Retina (tissue), 1 donor: Measurements from ENCODE around the gene PIGL.
"Not testable (repeated sequence)": the region's sequence is repeated elsewhere in the genome, so short reads cannot be mapped to it uniquely, and the experiment has no call there.

Experiments used
- DNase-seq: peaks from one replicate; pipeline ENCODE4 v3.0.0-alpha.2; 2016

PIGL gene

DNA sequence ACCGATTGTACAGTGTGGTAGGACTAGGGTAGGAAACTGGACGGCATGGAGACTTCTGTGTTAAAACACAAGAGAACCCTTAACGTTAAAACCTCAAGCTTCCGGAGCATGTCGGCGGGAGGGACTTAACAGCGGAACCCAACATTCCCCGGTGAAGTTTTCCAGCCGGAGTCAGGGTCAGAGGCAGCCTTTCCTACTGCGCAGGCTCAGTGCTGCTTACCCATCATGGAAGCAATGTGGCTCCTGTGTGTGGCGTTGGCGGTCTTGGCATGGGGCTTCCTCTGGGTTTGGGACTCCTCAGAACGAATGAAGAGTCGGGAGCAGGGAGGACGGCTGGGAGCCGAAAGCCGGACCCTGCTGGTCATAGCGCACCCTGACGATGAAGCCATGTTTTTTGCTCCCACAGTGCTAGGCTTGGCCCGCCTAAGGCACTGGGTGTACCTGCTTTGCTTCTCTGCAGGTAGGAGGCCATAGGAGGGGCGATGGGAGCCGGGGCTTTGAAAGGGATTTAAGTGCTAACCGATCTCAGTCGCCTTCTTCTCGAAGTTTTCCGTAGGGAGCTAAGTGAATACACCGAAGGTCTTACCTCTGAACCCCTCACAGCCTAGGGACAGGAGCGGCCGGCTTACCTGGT, at the start of gene PIGL:
Gene PIGL, plus strand, starts transcription at position 209 of the 634 bp plus-strand sequence. Its CDS starts 17 bp downstream, at position 226.
- peak; percentile 90 for DNase-seq

DNA sequence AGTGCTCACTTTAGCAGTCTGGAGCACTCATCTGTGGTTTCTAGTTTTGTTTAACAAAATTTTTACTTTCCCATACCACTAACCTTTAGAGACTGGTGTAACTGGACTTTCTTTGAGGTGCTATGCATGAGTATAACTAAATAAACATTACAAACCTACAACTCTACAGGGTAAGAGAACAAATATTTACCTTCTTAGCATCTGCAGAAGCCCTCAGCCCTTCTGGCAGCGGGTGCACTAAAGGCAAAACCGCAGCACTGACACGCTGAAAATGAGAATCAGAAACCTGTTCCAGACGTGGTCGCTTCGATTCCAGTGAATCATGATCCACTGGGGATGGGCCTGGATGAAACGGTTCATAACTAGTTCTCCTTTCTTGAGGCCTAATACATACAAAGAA, 45.4 kb upstream of the PIGL start:
- DNase-seq: no peak

DNA sequence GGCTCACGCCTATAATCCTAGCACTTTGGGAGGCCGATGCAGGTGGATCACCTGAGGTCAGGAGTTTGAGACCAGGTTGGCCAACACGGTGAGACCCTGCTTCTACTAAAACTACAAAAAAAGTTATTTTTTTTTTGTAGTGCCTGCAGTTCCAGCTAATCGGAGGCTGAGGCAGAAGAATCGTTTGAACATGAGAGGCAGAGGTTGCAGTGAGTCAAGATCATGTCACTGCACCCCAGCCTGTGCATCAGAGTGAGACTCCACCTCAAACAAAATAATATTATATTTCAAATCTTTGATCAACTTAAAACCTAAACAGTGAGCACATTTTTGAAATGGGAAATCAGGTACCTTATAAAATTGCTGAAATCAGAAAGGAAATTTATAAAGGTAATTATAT, 38.2 kb upstream of the PIGL start:
- no peak for DNase-seq

DNA sequence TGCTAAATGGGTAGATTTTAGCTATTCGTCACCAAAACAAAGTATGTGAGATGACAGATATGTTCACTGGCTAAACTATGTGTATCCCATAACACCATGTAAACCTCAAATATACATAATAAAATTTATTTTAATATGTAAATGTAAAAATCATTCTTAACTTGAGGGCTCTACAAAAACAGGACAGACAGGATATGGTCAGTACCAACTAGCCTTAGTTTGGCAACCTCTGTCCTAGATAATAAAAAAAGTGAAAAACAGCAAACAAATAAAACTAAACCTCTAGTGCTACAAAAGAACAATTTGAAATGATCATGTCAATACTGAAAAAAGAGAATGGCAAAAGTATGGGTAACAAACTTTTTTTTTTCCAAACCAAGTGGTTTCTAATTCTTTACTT, 35.4 kb upstream of the PIGL start:
- DNase-seq: no peak

- no peak for DNase-seq
Measured at GRCh38 chr17:16187642-16188041, 29.4 kb upstream of the PIGL start.

DNA sequence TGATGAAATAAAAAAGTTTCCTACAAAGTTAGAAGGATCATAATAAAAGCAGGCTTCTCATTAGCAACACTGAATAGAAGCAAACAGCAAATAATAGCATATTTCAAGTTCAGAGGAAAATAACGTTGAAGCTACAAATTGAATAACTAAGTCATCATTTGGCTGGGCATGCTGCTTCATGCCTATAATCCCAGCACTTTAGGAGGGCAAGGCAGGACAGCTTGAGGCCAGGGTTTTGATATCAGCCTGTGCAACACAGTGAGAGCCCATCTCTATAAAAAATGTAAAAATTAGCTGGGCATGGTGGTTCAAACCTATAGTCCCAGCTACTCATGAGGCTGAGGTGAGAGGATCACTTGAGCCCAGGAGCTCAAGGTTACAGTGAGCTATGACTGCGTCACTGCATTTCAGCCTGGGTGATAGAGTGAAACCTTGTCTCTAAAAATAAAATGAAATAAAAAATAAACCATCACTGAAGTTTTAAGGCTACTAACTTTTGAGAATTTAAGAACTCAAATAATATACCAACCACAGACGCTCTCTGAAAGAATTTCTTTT, 27.1 kb upstream of the PIGL start:
- DNase-seq: no peak

GRCh38 chr17:16190703-16191360, 26.2 kb upstream of the PIGL start:
- no peak for DNase-seq

DNA sequence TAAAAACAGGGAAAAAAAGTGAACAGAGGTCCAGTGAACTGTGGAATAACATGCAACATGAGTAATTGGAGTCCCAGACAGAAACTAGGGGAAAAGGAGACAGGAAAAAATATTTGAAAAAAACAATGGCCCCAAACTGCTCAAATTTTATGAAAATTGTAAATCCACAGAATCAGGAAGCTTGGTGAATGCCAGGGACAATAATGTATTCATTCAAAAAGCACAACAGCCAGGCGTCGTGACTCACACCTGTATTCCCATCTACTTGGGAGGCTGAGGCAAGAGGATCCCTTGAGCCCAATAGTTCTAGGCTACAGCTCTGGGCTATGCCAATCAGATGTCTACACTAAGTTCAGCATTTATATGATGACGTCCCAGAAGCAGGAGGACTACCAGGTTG, 25.4 kb upstream of the PIGL start:
- DNase-seq: no peak

DNA sequence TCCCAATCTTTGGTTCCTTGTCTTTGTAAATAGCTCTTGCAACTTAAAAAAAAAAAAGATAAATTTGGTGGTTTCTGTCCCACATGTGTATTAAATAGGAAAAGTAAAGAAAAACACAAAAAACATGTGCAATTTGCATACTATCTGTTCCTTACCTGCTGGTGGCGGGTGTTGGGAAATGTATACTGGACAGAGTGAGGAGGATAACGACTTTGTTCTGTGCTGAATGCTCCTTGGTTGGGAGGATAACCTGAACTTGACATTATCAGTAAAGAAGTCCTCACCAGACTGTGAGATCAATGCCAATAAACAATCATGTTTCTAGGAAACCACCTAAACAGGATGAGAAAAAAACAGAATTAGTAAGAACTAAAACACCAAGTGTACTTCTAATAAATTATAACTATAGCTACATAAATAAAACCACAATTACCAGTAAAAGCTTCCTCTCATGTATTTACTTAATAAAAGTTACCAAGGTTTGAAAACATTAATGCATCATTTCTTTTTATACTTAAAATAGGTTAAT, 22.6 kb upstream of the PIGL start:
- not testable (repeated sequence) for DNase-seq

DNA sequence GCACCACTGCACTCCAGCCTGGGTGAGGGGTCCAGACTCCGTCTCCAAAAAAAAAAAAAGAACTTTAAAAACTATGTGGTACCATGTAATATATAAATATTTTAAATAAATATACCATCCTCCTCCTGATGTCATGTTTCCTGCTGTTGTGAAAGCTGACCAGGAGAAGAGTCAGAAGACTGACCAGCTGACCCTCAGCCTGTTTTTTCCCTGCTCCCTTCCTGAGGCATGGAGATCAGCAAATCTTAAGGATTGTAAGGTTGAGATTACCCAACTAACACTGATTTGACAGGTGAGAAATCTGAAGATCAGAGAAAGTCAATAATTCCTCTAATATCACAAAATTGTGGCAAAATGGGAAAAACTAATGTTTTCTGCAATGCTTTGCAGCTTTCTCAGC, 19.7 kb upstream of the PIGL start:
- no peak for DNase-seq

- no peak for DNase-seq
Measured at GRCh38 chr17:16199093-16199492, 17.9 kb upstream of the PIGL start.

DNA sequence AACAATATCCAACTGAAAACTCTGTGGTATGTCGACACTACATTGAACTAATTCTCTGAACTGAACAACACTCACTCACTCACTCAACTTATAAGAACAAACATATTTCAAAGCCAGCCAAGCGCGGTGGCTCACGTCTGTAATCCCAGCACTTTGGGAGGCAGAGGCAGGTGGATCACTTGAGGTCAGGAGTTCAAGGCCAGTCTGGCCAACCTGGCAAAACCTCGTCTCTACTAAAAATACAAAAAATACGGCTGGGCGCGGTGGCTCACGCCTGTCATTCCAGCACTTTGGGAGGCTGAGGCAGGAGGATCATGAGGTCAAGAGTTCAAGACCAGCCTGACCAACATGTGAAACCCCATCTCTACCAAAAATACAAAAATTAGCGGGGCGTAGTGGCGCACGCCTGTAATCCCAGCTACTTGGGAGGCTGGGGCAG, 15.3 kb upstream of the PIGL start:
- DNase-seq: not testable (repeated sequence)

- not testable (repeated sequence) for DNase-seq
Measured at GRCh38 chr17:16202554-16203500, 14.2 kb upstream of the PIGL start.

DNA sequence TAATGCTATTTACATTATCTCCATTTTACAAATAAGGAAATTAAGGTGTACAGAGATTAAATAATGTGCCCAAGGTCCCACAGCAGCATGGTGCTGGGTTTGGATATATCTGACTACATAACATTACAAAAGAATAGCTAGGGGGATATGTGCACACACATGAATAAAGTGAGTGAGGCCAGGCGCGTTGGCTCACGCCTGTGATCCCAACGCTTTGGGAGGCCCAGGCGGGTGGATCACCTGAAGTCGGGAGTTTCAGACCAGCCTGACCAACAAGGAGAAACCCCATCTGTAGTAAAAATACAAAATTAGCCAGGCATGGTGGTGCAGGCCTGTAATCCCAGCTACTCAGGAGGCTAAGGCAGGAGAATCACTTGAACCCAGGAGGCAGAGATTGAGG, 12.2 kb upstream of the PIGL start:
- not testable (repeated sequence) for DNase-seq

- DNase-seq: no peak
Measured at GRCh38 chr17:16211590-16211989, 5.4 kb upstream of the PIGL start.

DNA sequence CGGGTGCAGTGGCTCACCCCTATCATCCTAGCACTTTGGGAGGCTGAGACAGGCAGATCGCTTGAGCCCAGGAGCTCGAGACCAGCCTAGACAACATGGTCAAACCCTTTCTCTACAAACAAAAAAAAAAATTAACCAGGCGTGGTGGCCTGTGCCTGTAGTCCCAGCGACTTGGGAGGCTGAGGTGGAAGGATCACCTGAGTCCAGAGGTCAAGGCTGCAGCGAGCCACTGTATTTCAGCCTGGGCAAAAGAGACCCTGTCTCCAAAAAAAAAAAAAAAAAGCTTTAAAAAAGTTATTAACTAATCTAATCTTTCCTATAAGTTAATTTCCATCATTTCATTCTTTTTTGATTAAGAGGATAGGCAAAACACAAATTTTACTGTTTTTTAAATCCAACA, 4.2 kb upstream of the PIGL start:
- DNase-seq: no peak

GRCh38 chr17:16214190-16215001, 2.6 kb upstream of the PIGL start:
- no peak for DNase-seq

- no peak for DNase-seq
Measured at GRCh38 chr17:16215002-16215272, 2.1 kb upstream of the PIGL start.

DNA sequence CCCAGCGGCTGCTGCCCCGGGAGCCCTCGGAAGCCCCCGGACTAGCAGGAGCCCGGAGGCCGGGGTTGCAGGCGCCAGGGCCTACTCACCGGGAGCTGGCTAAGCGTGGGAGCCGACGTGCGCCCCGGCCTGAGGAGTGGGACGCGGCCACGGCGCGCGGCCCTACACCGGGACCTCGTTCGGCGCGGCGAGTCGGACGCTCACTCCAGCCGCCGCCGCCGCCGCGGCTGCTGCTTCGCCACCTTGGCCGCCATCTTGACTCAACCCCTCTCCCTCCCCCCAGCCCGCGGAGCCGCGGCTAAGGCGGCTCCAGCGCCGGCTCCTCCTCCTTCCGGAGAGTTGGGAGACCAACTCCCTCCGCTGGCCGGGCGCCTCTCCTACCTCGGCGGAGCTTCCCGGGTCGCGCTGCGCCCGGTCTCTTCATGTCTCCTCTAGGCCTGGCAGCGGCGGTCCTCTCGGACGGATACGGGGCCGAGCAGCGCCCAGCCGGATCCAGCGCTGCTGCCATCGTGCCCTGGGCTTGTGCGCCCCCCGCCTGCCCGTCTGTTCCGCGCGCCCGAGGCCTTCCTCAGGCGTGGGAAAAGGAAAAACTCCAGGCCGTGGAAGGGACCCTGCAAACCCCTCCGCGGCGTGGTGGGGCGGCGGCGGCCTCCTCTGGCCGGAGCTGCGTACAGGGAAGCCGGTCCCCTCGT, 1.6 kb upstream of the PIGL start, which contains the start of gene NCOR1:
Gene NCOR1, minus strand, starts transcription at position 262 of the 692 bp plus-strand sequence. CDS start 20,965 bp downstream, outside the sequence.
- DNase-seq: peak; percentile 98

DNA sequence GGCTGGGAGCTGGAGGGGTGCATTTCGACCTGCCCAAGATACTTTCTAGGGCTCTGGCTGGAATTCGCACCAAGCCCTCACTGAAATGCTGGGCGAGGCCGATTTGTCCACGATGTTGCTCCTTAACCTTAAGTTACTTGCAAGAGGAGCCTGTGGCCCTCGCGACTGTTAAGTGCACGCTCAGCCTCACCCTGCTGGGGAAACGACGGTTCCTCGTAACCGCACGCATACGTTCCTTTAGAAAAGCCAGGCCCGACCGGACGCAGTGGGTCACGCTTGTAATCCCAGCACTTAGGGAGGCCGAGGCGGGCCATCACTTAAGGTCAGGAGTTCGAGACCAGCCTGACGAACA, 1.1 kb upstream of the PIGL start:
- no peak for DNase-seq

DNA sequence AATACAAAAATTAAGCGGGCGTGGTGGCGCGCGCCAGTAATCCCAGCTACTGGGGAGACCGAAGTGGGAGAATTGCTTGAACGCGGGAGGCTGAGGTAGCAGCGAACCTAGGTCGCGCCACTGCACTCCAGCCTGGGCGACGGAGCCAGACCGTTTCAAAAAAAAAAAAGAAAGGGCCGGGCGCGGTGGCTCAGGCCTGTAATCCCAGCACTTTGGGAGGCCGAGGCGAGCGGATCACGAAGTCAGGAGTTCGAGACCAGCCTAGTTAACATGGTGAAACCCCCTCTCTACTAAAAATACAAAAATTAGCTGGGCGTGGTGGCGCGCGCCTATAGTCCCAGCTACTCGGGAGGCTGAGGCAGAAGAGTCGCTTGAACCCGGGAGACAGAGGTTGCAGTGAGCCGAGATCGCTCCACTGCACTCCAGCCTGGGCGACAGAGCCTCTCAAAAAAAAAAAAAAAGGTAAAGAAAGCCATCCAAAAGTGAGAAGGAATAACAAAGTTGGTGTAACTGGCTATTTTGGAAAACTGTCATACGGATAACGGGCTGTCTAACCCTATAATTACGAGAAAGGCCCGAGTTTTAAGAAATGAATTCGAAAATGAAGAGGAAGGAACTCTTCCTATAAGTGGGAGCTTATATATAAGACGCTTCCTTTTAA, 539 bp upstream of the PIGL start:
- DNase-seq: not testable (repeated sequence)
